Head of caudate nucleus (tissue), 42 donors: Measurements from ENCODE around the gene ANKRD33B.
"Not testable (repeated sequence)": the region's sequence is repeated elsewhere in the genome, so short reads cannot be mapped to it uniquely, and the experiment has no call there.

ENCODE experiments used
- DNase-seq, 42 donors: peaks; one replicate each; pipeline versions ENCODE4 v3.0.0 to v3.0.0-alpha.2; 2020 to 2021; ENCODE audit warnings: mixed read lengths in 7 of 42
- intact Hi-C: fragments of 100-400 bp; cut with DNase I; formaldehyde crosslinking; loops from one replicate; pipeline ENCODE4 v1.15.0; 2022

The ANKRD33B gene

DNA sequence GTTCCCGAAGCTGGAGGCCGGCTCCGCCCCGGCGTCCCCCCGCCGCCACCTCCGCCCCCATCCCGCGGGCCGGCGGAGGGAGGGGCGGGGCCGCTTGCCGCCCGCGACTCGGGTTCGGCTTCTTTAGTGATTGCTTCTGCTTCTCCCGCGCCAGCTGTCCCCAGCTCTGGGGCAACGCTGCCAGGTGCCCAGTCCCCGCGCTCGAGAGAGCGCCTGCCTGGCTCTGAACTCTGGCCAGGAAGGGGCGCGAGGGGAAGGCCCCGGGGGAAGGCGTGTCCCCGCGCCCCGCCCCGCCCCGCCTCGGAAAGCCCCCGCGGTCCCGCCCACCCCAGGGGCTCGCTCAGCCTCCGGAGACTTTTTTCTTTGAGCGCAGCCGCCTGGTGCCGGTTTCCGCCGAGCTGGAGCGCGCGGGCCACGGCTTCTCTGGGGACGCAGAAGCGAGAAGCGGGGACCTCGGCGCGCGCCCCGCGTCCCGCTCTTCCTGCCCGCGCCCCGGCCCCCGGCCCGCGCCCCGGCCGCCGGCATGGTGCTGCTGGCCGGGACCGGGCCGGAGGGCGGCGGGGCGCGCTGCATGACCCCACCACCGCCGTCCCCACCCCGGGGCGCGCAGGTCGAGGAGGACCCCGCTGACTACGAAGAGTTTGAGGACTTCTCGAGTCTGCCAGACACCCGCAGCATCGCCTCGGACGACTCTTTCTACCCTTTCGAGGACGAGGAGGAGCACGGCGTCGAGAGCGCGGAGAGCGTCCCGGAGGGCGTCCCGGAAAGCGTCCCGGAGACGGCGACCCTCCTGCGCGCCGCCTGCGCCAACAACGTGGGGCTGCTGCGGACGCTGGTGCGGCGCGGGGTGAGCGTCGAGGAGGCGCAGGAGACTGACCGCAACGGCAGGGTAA, at the start of gene ANKRD33B:
TSS of gene ANKRD33B (plus strand) at position 126 of the 893 bp plus-strand sequence. CDS start at position 524, 398 bp downstream.
- intact Hi-C loops = no loop called here
- peak in 39 of 42 donors; percentile 33 to 81 (median 66) for DNase-seq

DNA sequence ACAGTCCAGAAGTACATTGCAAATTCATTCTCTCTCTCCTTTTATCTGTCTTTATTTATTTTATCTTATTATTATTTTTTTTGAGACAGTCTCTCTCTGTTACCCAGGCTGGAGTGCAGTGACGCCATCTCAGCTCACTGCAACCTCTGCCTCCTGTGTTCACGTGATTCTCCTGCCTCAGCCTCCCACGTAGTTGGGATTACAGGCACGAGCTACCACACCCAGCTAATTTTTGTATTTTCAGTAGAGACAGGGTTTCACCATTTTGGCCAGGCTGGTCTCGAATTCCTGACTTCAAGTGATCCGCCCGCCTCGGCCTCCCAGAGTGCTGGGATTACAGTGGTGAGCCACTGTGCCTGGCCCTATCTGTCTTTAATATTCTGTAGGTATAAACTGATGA, 49.3 kb upstream of the ANKRD33B start:
- intact Hi-C loops, DNase-seq: not testable (repeated sequence)

DNA sequence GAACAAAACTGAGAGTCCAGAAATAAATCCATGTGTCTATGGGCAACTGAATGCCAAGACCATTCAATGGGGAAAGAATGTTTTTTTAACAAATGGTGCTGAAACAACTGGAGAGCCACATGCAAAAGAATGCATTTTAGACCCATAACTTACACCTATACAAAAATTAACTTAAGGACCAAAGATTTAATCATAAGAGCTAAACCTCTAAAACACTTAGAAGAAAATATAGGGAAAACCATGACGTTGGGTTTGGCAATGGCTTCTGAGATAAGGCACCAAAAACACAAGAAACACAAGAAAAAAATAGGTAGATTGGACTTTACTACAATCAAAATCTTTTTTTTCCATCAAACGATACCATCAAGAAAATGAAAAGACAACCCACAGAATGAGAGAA, 48.4 kb upstream of the ANKRD33B start:
- no peak for DNase-seq
- intact Hi-C loops = no loop called here

DNA sequence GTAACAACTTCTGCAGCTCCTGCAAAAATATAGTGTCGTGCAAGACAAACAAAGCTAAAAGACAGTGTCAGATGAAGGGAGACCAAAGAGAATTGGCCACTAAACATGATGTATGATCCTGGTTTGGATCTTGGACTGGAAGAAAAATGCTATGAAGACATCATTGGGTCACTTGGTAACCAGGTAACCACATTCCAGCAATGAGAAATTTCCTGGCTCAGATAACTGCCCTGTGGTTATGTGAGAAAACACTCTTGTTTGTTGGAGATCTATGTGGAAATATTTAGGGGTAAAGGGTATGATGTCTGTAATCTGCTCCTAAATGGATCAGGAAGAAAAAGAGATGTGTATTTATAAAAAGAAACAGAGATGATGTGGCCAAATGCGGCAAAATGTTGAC, 45.5 kb upstream of the ANKRD33B start:
- intact Hi-C loops = no loop called here
- DNase-seq = no peak

DNA sequence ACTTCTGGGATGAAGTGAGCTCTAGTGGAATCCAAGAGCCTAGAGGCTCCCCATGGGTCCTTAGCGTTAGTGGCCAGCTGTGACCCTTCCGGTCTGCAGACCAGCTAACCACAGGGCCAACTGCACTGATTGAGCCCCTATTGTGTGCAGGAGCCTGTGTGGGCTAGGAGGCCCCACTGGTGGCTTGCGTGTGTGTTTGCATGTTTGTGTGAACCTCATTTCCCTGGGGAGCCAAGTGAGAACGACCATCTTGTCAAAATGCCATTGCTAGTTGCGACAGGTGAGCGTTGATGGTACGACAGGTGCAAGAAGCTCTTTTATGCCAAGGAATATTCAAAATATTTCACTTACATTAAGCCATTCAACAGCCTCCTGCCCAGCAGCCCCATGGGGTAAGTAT, 44.1 kb upstream of the ANKRD33B start:
- DNase-seq = no peak

DNA sequence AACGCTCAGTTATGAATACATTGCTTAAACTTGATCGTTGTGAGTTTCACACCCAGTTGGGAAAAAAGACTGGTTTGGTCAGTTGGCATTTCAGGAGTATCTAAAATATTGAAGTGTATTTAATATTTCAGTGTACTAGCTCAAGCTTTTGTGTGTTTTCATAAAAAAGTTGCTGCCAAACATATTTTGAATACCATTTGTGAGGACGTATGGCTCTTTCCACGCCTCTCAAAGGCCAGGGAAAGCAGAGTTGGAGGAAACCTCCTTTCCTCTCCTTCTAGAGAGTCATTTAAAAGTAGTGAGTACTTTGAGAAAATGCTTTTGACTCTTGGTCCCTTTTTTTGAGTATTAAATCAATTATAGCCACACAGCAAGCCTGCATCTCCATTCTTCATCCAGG, 43.2 kb upstream of the ANKRD33B start:
- DNase-seq = no peak
- intact Hi-C loops = no loop called here

More for the DNA sequence above, 44.1 kb upstream of the ANKRD33B start:
- intact Hi-C loops = no loop called here

DNA sequence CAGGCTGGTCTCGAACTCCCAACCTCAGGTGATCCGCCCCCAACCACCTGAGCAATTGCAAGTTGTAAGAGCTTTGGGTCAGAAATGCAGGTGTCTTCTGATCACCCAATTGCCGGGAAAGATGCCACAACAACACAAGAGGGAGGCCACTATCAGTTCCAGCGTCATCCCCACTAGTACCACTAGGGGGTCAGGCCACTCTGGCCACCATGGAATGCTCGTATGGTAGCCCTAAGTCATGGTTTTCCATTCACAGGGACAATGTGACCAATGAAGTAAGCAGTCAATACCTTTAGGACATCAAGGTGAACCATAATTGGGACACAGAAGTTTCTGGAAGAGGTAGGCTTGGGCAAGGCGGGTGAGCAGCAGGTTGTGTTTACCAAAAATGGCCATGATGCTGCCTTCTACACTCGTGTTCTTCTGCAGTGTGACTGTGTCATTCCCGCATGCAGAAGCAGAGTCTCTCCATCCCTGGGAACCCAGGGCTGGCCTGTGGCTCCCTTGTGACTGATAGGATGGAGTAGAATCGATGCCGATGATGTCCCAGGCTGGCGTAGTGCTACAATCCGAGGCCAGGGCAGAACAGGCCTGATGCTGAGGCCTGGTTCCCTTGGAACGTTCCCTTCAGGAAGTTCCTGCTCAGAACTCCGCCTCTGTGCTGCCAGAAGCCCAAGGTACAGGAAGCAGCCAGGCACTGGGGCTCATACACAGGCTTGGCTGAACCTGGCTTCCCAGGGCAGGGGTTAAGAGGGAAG, 42.2 kb upstream of the ANKRD33B start:
- intact Hi-C loops = loop anchor here (2.0 kb wide), 1 partner anchor 65 kb away; no protein-coding TSS in a partner anchor
- peak in 1 of 42 donors; percentile 14 for DNase-seq

DNA sequence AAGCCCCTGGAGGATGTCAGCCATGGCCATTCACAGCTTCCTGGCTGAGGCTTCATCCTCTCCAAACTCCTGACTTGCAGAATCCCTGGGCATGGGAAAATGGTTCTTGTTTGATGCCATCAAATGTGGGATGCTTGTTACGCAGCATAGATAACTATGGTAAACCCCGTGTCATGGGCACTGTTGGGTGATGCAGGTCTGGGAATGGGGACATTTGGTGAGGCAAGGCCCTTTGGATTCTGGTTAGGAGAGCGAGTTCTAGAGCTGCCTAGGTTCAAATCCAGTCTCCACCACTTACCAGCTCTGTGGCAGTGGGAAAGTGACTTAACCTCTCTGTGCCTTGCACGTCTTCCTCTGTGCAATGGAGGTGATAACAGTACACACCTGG, 41.7 kb upstream of the ANKRD33B start:
- intact Hi-C loops = loop anchor here (2.0 kb wide), 1 partner anchor 65 kb away; no protein-coding TSS in a partner anchor
- DNase-seq = no peak

DNA sequence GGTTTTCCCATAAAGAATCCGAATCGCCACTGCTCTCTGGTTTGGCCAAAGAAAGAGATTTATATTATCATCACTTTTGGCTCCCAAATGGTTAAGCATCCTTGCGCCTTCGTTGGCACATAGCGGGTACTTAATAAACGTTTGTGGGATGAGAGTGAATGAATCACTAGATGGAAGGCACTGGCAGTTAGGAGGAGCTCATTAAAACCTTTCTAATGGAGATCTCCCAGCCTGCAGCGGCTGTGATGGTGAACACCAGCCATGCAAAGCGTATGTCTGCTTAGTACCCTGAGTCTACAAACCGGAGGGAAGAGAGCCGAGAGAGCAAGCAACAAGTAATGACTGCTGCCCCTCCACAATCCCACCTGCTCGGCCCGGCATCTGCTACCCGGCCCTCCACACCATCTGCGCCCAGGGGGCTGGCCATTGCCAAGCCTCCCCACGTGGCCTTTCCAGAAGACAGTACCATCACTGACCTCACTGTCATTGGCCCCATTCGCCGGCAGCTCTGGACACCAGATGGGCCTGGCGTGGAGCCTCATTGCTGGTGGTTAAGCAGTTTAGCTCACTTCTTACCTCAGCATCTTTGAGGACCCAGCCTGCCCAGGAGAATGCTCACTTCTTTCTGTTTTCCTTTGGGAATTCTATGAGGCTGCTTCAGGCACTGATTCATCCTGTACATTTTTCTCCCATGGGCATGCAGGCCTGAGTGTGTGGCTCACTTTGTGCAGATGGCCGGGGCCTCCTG, 39.3 kb upstream of the ANKRD33B start:
- intact Hi-C loops = no loop called here
- DNase-seq = peak; percentile 61 to 90 (median 82)

DNA sequence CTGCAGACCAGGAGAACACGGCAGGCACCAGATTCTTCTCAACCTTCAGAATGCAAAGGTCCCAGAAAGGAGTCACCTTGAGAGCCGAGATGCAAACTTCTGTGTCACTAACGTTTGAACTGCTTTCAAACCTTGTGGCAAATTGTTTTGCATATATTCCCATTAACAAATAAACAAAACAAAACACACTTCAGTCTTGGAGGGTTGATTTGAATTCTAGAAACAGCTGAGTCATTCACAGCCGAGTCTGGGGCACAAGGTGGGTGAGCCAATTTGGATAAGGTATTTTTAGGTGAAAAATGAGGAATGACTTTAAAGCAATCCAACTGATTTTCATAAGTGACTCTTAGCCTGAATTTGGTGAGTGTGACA, 38.8 kb upstream of the ANKRD33B start:
- peak in 11 of 42 donors; percentile 11 to 59 (median 36) for DNase-seq
- intact Hi-C loops = no loop called here

DNA sequence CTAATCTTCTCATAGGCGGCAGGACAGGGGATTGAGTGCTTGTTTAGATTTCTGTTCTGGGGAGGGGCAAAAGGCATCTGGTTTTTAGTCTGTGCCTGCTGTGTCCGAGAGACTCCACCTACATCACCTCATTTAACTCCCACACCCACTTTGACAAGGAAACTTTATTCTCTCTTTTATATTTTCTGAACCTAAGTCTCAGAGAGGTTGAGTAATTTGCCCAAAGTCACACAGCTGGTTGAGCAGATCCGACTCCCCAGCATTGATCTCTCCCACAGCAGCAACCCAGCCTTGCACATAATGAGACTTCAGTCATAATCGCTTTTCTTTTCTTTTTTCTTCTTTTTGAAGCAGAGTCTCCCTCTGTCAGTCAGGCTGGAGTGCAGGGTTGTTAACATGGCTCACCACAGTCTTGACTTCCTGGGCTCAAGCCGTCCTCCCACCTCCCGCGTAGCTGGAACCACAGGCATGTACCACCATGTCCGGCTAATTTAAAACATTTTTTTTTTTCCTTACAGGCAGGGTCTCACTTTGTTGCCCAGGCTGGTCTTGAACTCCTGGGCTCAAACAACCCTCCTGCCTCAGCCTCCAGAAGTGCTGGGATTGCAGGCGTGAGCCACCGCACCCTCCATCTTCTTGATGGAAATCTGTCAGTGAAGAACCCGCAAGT, 36.5 kb upstream of the ANKRD33B start:
- intact Hi-C loops = no loop called here

DNA sequence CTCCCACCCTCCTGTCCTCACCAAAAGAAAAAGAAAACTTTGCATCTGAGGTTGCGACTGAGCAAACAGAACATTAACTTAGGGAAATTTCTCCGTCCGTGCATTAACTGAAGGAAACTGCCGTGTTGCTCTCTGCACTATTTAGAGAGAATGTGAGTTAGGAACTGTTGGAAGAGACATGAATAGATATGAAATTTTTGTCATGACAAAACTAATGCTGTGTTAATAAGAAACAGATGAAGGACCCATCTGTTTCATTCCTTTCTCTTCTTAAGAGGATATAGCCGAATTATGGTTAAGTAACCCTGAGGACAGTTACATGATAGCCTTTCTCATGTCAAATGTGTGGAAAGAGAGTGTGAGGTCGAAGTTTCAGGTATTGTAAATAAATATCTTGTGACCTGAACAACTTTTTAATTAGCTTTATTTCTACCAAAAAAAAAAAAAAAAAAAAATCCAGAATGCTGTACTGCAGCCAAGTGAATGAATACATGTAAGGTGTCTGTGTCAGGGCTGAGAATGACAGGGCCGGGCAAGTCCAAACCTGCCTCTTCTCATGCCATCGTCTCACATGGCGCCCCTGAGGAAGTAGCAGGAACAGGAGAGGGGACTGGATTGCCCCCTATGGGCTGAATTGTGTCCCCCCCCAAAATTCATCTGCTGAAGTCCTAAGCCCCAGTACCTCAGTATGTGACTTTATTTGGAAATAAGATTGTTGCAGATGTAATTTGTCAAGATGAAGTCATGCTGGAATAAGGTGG, 35.6 kb upstream of the ANKRD33B start:
- intact Hi-C loops = no loop called here
- peak in 1 of 42 donors; percentile 10 for DNase-seq

More for the DNA sequence above, 36.5 kb upstream of the ANKRD33B start:
- no peak for DNase-seq

DNA sequence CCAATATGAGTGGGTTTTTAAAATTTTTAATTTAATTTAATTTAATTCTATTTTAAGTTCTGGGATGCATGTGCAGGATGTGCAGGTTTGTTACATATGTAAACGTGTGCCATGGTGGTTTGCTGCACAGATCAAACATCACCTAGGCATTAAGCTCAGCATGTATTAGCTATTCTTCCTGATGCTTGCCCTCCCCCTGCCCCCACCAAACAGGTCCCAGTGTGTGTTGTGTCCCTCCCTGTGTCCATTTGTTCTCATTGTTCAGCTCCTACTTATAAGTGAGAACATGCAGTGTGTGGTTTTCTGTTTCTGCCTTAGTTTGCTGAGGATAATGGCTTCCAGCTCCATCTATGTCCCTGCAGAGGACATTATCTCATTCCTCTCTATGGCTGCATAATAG, 35.0 kb upstream of the ANKRD33B start:
- intact Hi-C loops = no loop called here

DNA sequence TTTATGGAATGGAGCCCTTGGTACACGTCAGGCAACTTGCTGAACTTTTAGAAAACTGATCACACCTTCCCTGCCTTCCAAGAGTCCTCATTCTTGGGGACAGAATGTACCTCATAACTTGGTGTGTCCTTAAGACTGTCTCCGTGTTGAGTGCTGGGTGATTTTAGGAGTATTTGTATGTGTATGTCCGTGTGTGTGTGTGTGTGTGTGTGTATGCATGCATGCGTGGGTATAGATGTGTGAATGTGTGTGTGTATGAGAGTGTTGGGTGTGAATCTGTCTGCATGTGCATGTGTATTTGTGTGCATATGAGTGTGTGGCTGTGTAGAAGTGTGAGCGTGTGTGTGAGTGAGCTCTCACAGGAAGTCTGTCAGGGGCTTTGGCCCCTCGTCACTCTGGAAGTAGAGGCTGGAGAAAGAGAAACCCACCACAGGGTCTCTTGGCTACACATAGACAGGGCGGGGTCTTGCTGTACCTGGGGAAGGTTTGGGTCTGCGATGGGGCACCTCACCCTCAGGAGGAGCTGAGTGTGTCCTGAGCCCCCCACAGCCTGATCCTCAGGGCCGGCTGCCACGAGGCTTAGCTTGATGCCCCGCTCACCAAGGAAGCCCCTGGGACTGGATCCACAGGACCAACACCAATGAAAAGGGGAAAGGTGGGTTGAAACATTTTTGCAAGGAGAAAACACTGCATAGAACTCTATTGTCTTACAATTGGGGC, 33.1 kb upstream of the ANKRD33B start:
- intact Hi-C loops = no loop called here
- no peak for DNase-seq

More for the DNA sequence above, 35.0 kb upstream of the ANKRD33B start:
- no peak for DNase-seq

DNA sequence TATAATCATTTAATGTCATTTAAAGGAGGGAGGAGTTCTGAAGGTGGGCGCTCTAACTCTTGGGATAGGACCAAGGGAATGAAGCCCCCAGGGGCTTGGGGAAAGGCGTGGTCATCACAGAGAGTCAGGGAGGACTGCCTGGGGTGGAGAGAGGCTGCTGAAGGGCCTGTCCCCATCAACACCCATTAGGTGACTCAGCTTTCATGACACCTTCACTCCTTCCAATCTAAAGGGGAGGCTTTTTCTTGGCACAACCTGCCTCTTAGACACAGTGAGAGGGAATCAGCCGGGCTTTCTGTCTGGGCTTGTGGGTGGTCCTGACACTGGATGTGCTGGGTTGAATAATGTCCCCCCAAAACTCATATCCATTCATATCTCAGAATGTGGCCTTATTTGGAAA, 31.4 kb upstream of the ANKRD33B start:
- intact Hi-C loops = no loop called here

DNA sequence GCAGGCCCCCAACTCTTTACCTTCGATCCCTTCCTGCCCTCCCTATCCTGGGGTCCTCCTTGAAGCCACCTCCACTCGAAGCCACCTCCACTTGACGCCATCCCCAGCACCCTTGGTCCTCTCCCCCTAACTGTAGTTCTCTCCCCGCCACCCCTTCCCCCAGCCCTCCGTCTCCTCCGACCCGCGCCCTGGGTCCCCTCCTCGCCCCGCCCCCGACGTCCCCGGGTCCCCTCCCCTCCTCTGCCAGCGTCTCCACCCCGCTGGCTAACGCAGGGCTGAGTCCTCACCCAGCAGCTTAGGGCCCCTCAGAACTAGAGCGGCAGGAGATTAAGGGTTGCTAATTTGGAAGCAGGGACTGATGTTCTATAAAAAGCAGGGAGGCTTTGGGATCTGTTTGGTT, 30.6 kb upstream of the ANKRD33B start:
- peak in 9 of 42 donors; percentile 9 to 63 (median 28) for DNase-seq
- intact Hi-C loops = no loop called here

More for the DNA sequence above, 31.4 kb upstream of the ANKRD33B start:
- DNase-seq = no peak
